Breast epithelium (tissue), 3 donors: Measurements from ENCODE around the gene MAP3K5.

ENCODE experiments used
- POLR2A ChIP-seq: fragments of 450-650 bp; IDR thresholded peaks from one replicate; pipeline ENCODE4 v1.6.1; 2016; ENCODE audit warnings: antibody characterized with exemption, mild to moderate bottlenecking, moderate library complexity
- POLR2AphosphoS5 ChIP-seq, 3 donors: sonication (generic); formaldehyde crosslinking; IDR thresholded peaks; one replicate each; pipeline ENCODE4 v1.6.1; 2017; ENCODE audit warnings: antibody characterized with exemption in 3 of 3
- TF ChIP-seq, protein P1 (sequence below), 3 donors: fragments of 450-650 bp; IDR thresholded peaks; one replicate each; pipeline ENCODE4 v1.5.1; 2016 to 2017; ENCODE audit warnings: antibody characterized with exemption in 3 of 3, mild to moderate bottlenecking in 3 of 3, moderate library complexity in 3 of 3

GRCh38 chr6:136659991-136660499 lies 132.2 kb downstream of the MAP3K5 start:
- no peak for TF ChIP-seq POLR2AphosphoS5 (IDR thresholded peaks at IDR 0.05)
- no peak for TF ChIP-seq POLR2A
- TF ChIP-seq, protein P1, sequence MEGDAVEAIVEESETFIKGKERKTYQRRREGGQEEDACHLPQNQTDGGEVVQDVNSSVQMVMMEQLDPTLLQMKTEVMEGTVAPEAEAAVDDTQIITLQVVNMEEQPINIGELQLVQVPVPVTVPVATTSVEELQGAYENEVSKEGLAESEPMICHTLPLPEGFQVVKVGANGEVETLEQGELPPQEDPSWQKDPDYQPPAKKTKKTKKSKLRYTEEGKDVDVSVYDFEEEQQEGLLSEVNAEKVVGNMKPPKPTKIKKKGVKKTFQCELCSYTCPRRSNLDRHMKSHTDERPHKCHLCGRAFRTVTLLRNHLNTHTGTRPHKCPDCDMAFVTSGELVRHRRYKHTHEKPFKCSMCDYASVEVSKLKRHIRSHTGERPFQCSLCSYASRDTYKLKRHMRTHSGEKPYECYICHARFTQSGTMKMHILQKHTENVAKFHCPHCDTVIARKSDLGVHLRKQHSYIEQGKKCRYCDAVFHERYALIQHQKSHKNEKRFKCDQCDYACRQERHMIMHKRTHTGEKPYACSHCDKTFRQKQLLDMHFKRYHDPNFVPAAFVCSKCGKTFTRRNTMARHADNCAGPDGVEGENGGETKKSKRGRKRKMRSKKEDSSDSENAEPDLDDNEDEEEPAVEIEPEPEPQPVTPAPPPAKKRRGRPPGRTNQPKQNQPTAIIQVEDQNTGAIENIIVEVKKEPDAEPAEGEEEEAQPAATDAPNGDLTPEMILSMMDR (IDR thresholded peaks at IDR 0.05) = no peak
